B cell (primary cell): Measurements from ENCODE around the gene ICAM4. TPM values are rescaled to one million over a fixed set of nuclear protein-coding genes. Genes with fewer than 3 reads are reported as not detected.

Experiments used
- ATAC-seq: fragments of 200-7000 bp; cut with Tn5 transposase; one replicate; pipeline ENCODE4 v1.10.0; 2021; ENCODE audit warnings: low read depth, mild to moderate bottlenecking, moderate number of reproducible peaks, moderate library complexity
- CTCF ChIA-PET: fragments of 350-600 bp; sonication (Branson Sonifier 250); formaldehyde crosslinking; loops from one replicate; lab custom pipeline; 2021; ENCODE audit warnings: antibody characterized with exemption, inconsistent platforms; lab: Charles Lee
- POLR2A ChIA-PET: fragments of 350-600 bp; sonication (Branson Sonifier 250); formaldehyde crosslinking; loops from one replicate; lab custom pipeline; 2021; ENCODE audit warnings: antibody characterized with exemption; lab: Charles Lee
- DNase-seq: peaks from one replicate; pipeline ENCODE4 v3.0.0; 2013
- H2AFZ ChIP-seq: 2 replicates; pipeline ENCODE4 v1.6.1; 2012; ENCODE audit warnings: mild to moderate bottlenecking, low read depth, low read length; ENCODE audit not compliant: insufficient read depth, poor library complexity, severe bottlenecking
- H3K27ac ChIP-seq, 2 donors: 1 replicate in 1 of 2; 2 replicates in 1 of 2; pipeline ENCODE4 v1.5.1; 2012 to 2013; ENCODE audit warnings: low read length in 2 of 2, mild to moderate bottlenecking in 2 of 2, moderate library complexity in 1 of 2
- H3K27me3 ChIP-seq, 4 experiments: fragments of 200-600 bp in 1 of 4; sonication (generic) in 1 of 4; replicated peaks in 1 of 4; 1 replicate in 2 of 4; 2 replicates in 2 of 4; pipeline versions ENCODE4 v1.6.1 to v1.7.0; 2013 to 2016; ENCODE audit warnings: low read length in 3 of 4, mild to moderate bottlenecking in 2 of 4, mixed read lengths in 1 of 4, moderate library complexity in 1 of 4; ENCODE audit not compliant: insufficient read depth in 4 of 4, control insufficient read depth in 3 of 4; ENCODE audit errors: control extremely low read depth in 1 of 4
- H3K36me3 ChIP-seq, 2 experiments: replicated peaks in 1 of 2; 1 replicate in 1 of 2; 2 replicates in 1 of 2; pipeline versions ENCODE4 v1.6.1 to v1.7.1; 2013; ENCODE audit warnings: low read length in 1 of 2; ENCODE audit not compliant: insufficient read depth in 2 of 2, control insufficient read depth in 1 of 2; ENCODE audit errors: control extremely low read depth in 1 of 2, extremely low read depth in 1 of 2
- H3K4me1 ChIP-seq, 2 donors: fragments of 200-600 bp in 1 of 2; sonication (generic) in 1 of 2; 1 replicate in 1 of 2; 2 replicates in 1 of 2; pipeline versions ENCODE4 v1.5.1 to v1.6.1; 2013 to 2017; ENCODE audit warnings: low read length in 2 of 2; ENCODE audit not compliant: control insufficient read depth in 2 of 2, insufficient read depth in 2 of 2
- H3K4me2 ChIP-seq: replicated peaks from 2 replicates; pipeline ENCODE3; 2012; ENCODE audit warnings: mild to moderate bottlenecking, low read depth, low read length; ENCODE audit not compliant: poor library complexity, severe bottlenecking
- H3K4me3 ChIP-seq, 5 experiments: fragments of 200-600 bp in 1 of 5; sonication (generic) in 1 of 5; 1 replicate in 3 of 5; 2 replicates in 2 of 5; pipeline versions ENCODE4 v1.5.1 to v1.7.0; 2011 to 2016; ENCODE audit warnings: low read length in 4 of 5, mild to moderate bottlenecking in 4 of 5, low read depth in 2 of 5, control low read depth in 1 of 5, moderate library complexity in 1 of 5; ENCODE audit not compliant: insufficient read depth in 1 of 5; ENCODE audit errors: control extremely low read depth in 1 of 5, extremely low read depth in 1 of 5
- H3K79me2 ChIP-seq: fragments of 200-600 bp; sonication (generic); one replicate; pipeline ENCODE4 v1.6.0; 2016; ENCODE audit warnings: low read length; ENCODE audit not compliant: control insufficient read depth, insufficient read depth
- H3K9ac ChIP-seq: fragments of 200-600 bp; sonication (generic); 2 replicates; pipeline ENCODE4 v1.6.1; 2017; ENCODE audit warnings: mild to moderate bottlenecking, low read length, moderate library complexity
- H3K9me3 ChIP-seq, 3 donors: one replicate each; pipeline versions ENCODE4 v1.6.1 to v1.7.1; 2013; ENCODE audit warnings: low read length in 2 of 3; ENCODE audit not compliant: control insufficient read depth in 2 of 3, insufficient read depth in 1 of 3; ENCODE audit errors: control extremely low read depth in 1 of 3
- H4K20me1 ChIP-seq: 2 replicates; pipeline ENCODE4 v1.6.0; 2012; ENCODE audit warnings: mild to moderate bottlenecking, low read length; ENCODE audit not compliant: insufficient read depth, control insufficient read depth, poor library complexity, severe bottlenecking
- H3K27ac Mint-ChIP-seq: one replicate; pipeline ENCODE4 v1.8.0; 2021; ENCODE audit warnings: mixed read lengths
- H3K27me3 Mint-ChIP-seq: one replicate; pipeline ENCODE4 v1.8.0; 2021; ENCODE audit warnings: mixed read lengths
- H3K4me1 Mint-ChIP-seq: one replicate; pipeline ENCODE4 v1.8.0; 2021; ENCODE audit warnings: mixed read lengths
- H3K4me3 Mint-ChIP-seq: one replicate; pipeline ENCODE4 v1.8.0; 2021; ENCODE audit warnings: mixed read lengths
- H3K9me3 Mint-ChIP-seq: one replicate; pipeline ENCODE4 v1.8.0; 2022; ENCODE audit warnings: mixed read lengths; ENCODE audit not compliant: insufficient read depth
- CTCF ChIP-seq: fragments of 200-600 bp; IDR thresholded peaks from one replicate; pipeline ENCODE4 v1.8.0; 2022; ENCODE audit warnings: antibody characterized with exemption, mild to moderate bottlenecking
- EZH2 ChIP-seq: IDR thresholded peaks from 2 replicates; pipeline ENCODE4 v1.6.1; 2012; ENCODE audit warnings: borderline replicate concordance, low read depth, mild to moderate bottlenecking, moderate library complexity, low read length; ENCODE audit not compliant: insufficient read depth, poor library complexity, severe bottlenecking
- WGBS: methylation state at CpG from one replicate; pipeline ENCODE4 v1.1.5; 2013; ENCODE audit warnings: missing lambda C conversion rate; ENCODE audit not compliant: insufficient coverage; 5-methylcytosine and 5-hydroxymethylcytosine counted together
- intact Hi-C: fragments of 100-400 bp; cut with micrococcal nuclease; formaldehyde crosslinking; loops from one replicate; pipeline ENCODE4 v1.10.0; 2022
- polyA plus RNA-seq: library from polyadenylated mRNA; depleted of rRNA; stranded (reverse); fragments of >200 nt; gene quantifications from 2 replicates; pipeline ENCODE4 v1.2.3, GENCODE V29; 2012
- total RNA-seq, 2 donors: library from RNA; stranded (reverse); fragments of 120-200 nt in 1 of 2; gene quantifications; 1 replicate in 1 of 2; 2 replicates in 1 of 2; pipeline versions ENCODE4 v1.2.3 to v1.2.4, GENCODE V29; 2013 to 2022

The ICAM4 gene
- total and polyA plus RNA-seq, 2 donors (not counting 1 experiment from before 2014, with no cell fraction given), result 0.44 to 0.78 TPM

- H3K4me1 Mint-ChIP-seq, result peaks cover 35% of the 10 kb centered on the region
- peaks cover 0 to 5% of the 10 kb centered on the region in 2 experiments for H3K36me3 ChIP-seq
- no peaks in the 10 kb centered on the region for H4K20me1 ChIP-seq
- peaks cover 3% of the 10 kb centered on the region for H3K79me2 ChIP-seq
- ChIA-PET POLR2A (interaction anchor here (0.6 to 3.5 kb wide), 8 partner anchors 13 to 144 kb away, joined by 3 to 32 read pairs (median 12); partner anchors contain the start of genes ICAM4, ICAM5, RAVER1 and TYK2), CTCF (interaction anchor here (0.6 to 9.2 kb wide), 17 partner anchors 12 to 340 kb away, joined by 3 to 570 read pairs (median 5); partner anchors contain the start of genes CDC37, DNMT1, ICAM4 and ICAM5)
- peak overlapping the region; percentile 90 to 97 for H3K27ac ChIP-seq
- intact Hi-C loops, result loop anchor here (2.0 kb wide), 3 partner anchors 15 to 109 kb away; partner anchors contain the start of genes ICAM4 and TYK2
- TF ChIP-seq CTCF (no peak), EZH2 (no peak)
- peak overlapping the region; percentile 84 for H3K4me2 ChIP-seq
- no peaks in the 10 kb centered on the region for H3K27me3 ChIP-seq
- peak overlapping the region; percentile 74 for H3K9ac ChIP-seq
- WGBS, result 13% methylated on average over 9 of the region's 12 CpGs
- peak; percentile 42 for ATAC-seq
- peaks cover 13 to 35% of the 10 kb centered on the region in 2 donors for H3K4me1 ChIP-seq
- no peak overlapping the region for H2AFZ ChIP-seq
- peak overlapping the region; percentile 34 to 72 (median 56) for H3K4me3 ChIP-seq
- no peaks in the 10 kb centered on the region for H3K9me3 ChIP-seq
- peak overlapping the region; percentile 88 for H3K4me3 Mint-ChIP-seq
- peak overlapping the region; percentile 94 for H3K27ac Mint-ChIP-seq
- peak; percentile 96 for DNase-seq
- no peaks in the 10 kb centered on the region for H3K27me3 Mint-ChIP-seq
- H3K9me3 Mint-ChIP-seq, result no peaks in the 10 kb centered on the region
These were observed 15.1 kb upstream of the ICAM4 start for GRCh38 chr19:10271543-10272086.

GRCh38 chr19:10274589-10274988 lies 12.2 kb upstream of the ICAM4 start:
- H3K27me3 ChIP-seq, result no peaks in the 10 kb centered on the region
- H3K4me3 ChIP-seq, result no peak overlapping the region
- H3K79me2 ChIP-seq, result no peaks in the 10 kb centered on the region
- DNase-seq (peak; percentile 25), ATAC-seq (no peak)
- no peak overlapping the region for H3K27ac ChIP-seq
- POLR2A ChIA-PET, result interaction anchor here (0.7 kb wide), 1 partner anchor 104 kb away, joined by 7 read pairs; no protein-coding TSS in a partner anchor
- H3K27me3 Mint-ChIP-seq, result no peaks in the 10 kb centered on the region
- H3K36me3 ChIP-seq, result peaks cover 0 to 11% of the 10 kb centered on the region in 2 experiments
- peaks cover 35% of the 10 kb centered on the region for H3K4me1 Mint-ChIP-seq
- H2AFZ ChIP-seq, result no peak overlapping the region
- H3K9me3 ChIP-seq, result no peaks in the 10 kb centered on the region
- intact Hi-C loops, result no loop called here
- TF ChIP-seq CTCF (no peak), EZH2 (no peak)
- H3K4me2 ChIP-seq, result no peak overlapping the region
- peak overlapping the region; percentile 11 for H3K4me3 Mint-ChIP-seq
- WGBS, result 94% methylated on average over 10 of the region's 10 CpGs
- H4K20me1 ChIP-seq, result no peaks in the 10 kb centered on the region
- H3K9me3 Mint-ChIP-seq, result no peaks in the 10 kb centered on the region
- peak overlapping the region; percentile 72 for H3K27ac Mint-ChIP-seq
- peaks cover 13 to 35% of the 10 kb centered on the region in 2 donors for H3K4me1 ChIP-seq
- CTCF ChIA-PET, result interaction anchor here (1.5 to 7.9 kb wide), 3 partner anchors 14 to 116 kb away, joined by 7 to 116 read pairs (median 8); partner anchors contain the start of genes ICAM4 and ICAM5
- no peak overlapping the region for H3K9ac ChIP-seq
